Fibroblast of villous mesenchyme (primary cell): ENCODE measurements around the gene PROX1. TPM values are rescaled to one million over a fixed set of nuclear protein-coding genes. Genes with fewer than 3 reads are reported as not detected.

ENCODE experiments used
- DNase-seq: peaks from one replicate; pipeline ENCODE4 v3.0.0-alpha.2; 2010; ENCODE audit warnings: low read depth
- H3K4me3 ChIP-seq: 2 replicates; pipeline ENCODE4 v1.5.1; 2011; ENCODE audit warnings: low read depth, mild to moderate bottlenecking, low read length
- CTCF ChIP-seq: IDR thresholded peaks from 2 replicates; pipeline ENCODE4 v1.5.1; 2012; ENCODE audit warnings: low read depth, mild to moderate bottlenecking, low read length; ENCODE audit not compliant: insufficient read depth
- total RNA-seq: library from RNA; depleted of rRNA; stranded (reverse); fragments of >200 nt; gene quantifications from 2 replicates; pipeline ENCODE4 v1.2.3, GENCODE V29; 2012

PROX1 gene
- total RNA-seq, 1 donor: under 0.01 TPM

GRCh38 chr1:213977909-213978308 lies 9.9 kb upstream of the PROX1 start:
- no peak for DNase-seq
- TF ChIP-seq CTCF: no peak
- no peak overlapping the region for H3K4me3 ChIP-seq

- no peak for DNase-seq
- no peak for TF ChIP-seq CTCF
- H3K4me3 ChIP-seq: no peak overlapping the region
Observed at GRCh38 chr1:213979751-213980586, 7.8 kb upstream of the PROX1 start.

- no peak for DNase-seq
- H3K4me3 ChIP-seq: no peak overlapping the region
- no peak for TF ChIP-seq CTCF
Observed at GRCh38 chr1:213980906-213981305, 6.9 kb upstream of the PROX1 start.

GRCh38 chr1:213982289-213982671 lies 5.5 kb upstream of the PROX1 start:
- no peak for DNase-seq
- H3K4me3 ChIP-seq: no peak overlapping the region
- no peak for TF ChIP-seq CTCF

- no peak for DNase-seq
- H3K4me3 ChIP-seq: no peak overlapping the region
- no peak for TF ChIP-seq CTCF
Observed at GRCh38 chr1:213982672-213983492, 4.9 kb upstream of the PROX1 start.

GRCh38 chr1:213983493-213984386 lies 4.0 kb upstream of the PROX1 start:
- no peak for TF ChIP-seq CTCF
- DNase-seq: no peak
- no peak overlapping the region for H3K4me3 ChIP-seq
